HG03097 (cell line): ENCODE results near the gene AXIN2.
"Not testable (repeated sequence)": the region's sequence is repeated elsewhere in the genome, so short reads cannot be mapped to it uniquely, and the experiment has no call there.

Source experiments
- ATAC-seq: cut with Tn5 transposase; IDR thresholded peaks from one replicate; pipeline ENCODE4 v1.9.1; 2021; ENCODE audit not compliant: unreplicated experiment, low FRiP score

AXIN2 gene

DNA sequence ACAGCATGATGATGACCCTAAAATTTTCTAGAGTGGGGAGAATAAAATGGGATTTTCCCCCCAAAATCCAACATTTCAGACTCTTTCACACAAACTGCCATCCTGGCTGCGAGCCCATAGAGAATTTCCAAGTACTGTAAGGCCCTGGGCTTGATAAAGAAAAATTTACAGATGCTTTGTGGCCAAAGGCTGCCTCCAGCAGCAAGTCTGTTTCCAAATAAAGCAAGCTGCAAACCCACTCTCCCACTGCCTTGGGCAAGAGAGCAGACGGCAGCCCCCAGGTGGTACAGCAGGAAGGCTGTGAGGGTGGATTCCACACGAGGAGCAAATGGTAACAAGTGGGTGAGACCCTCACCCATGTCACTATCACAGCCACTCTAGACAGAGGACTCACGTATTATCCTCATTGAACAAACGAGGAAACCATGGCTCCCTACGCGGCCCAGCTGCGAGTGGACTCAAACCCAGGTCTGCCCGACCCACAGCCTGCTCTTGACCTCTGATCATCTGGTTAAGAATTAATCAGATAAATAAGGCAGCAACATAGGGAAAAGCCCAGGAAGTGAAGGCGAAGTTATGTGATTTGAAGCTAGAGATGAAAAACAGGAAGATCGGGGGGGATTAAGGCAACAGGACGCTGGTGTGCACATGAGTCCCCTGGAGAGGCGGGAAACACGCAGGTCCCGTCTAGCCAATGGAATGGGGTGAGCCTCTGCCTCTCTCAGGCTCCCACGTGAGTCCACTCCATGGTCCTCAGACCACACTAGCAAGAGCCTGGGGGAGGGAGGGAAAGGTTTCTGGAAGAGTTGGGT is 37.4 kb downstream of the AXIN2 start:
- ATAC-seq = no peak

DNA sequence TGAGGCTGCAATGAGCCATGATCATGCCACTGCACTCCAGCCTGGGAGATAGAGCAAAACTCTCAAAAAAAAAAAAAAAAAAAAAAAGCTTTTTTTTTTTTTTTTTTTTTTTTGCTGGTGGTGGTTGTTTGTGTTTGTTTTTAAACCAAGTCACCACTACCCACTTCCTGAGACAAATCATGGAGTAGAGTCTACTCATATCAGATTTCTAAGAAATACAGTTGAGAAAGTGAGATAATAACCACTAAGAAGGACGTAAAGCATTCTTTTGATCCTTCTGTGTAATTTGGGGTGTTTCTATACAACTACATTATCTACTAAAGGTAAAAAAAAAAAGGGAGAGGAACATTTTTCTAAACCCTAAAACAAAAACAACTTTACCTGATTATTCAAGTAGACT is 38.0 kb downstream of the AXIN2 start:
- ATAC-seq = no peak

- no peak for ATAC-seq
These were observed 38.6 kb downstream of the AXIN2 start for GRCh38 chr17:65522751-65523404.

GRCh38 chr17:65519462-65519861 is 42.0 kb downstream of the AXIN2 start:
- no peak for ATAC-seq

- no peak for ATAC-seq
These were observed 43.2 kb downstream of the AXIN2 start for GRCh38 chr17:65518256-65518655.

DNA sequence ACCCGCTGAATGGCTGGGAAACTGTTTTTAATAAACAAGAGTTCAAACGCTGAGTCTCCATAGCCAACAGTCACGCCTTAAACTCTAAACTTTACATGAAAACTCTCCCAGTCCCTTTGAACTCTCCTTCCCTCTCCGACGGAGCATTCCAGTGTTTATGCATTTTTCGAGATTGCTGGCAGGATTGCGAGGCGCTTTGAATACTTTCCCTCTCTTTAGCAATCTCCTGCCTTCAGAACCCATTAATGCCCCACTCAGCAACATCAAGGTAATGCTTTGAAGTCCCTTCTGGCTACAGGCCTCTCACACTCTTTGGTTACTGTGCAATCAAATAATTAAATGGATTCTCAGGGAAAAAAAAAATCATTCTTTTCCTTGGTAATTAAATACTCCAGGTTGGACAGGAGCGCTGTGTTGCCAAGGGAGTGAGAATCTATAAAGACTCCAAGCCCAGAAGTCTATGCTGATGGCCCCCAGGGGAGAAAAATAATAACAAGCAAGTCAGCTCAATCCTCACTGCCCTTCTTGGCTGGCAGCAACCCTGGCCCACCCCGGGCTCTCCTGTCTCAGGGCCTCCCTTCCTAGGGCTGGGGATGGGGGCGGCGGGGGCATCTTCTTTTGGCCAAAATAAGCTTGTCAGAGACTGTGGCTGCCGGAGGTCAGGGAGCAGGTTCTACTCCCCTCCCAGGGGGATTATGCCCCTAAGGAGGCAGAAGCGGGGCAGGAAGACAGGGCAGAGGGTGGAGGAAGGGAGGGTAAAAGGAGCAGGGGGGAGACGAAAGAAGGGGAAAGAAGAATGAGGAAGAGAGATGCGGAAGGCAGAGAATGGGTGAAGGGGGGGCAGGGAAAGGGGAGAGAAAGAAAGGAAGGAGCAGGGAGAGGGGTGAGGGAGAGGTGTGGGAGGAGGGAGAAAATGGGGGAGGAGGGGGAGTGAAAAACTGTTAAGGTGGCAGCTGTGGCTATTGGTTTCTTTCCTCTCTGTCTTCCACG is 45.2 kb downstream of the AXIN2 start:
- no peak for ATAC-seq

DNA sequence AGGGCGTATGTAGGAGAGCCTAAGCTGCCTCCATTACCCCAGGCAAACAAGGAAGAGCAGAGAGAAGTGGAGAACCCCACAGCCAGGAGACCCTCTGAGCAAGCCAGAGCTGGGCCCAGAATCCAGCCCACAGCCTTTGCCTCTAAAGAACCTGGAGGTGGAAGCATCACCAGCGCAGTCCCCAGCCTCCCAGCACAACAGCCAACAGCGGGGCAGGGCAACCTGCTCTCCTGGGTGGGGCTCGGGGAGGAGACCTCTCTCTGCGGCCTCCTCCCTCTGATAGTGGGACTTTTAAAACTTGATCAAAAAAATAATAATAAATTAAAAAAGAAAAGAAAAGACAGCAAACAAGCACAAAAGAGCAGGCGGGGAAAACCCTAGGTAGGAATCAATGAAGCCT is 45.9 kb downstream of the AXIN2 start:
- ATAC-seq = no peak

DNA sequence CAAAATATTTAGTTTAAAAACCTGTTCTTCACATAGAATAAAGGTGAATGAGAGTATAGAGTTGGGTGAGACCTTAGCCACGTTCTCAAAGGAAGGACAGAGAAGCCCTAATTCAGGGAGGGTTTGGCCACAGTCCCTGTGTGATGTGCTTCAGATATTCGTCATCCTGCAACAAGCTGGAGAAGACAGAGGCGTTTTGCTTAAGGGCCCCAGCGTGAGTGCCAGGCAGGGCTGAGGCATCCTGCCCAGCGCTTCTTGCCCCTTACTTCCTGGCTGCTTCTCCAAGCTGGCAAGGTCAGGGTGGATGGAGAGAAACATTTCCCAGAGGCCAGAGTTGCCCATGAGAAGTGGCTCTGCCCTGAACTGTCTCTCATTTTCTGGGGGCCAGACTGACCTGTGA is 46.9 kb downstream of the AXIN2 start:
- no peak for ATAC-seq

- ATAC-seq = no peak
These were observed 47.4 kb downstream of the AXIN2 start for GRCh38 chr17:65514082-65514481.

GRCh38 chr17:65511316-65511715 is 50.1 kb downstream of the AXIN2 start:
- ATAC-seq = no peak

- ATAC-seq = no peak
These were observed 52.4 kb downstream of the AXIN2 start for GRCh38 chr17:65509032-65509431.

DNA sequence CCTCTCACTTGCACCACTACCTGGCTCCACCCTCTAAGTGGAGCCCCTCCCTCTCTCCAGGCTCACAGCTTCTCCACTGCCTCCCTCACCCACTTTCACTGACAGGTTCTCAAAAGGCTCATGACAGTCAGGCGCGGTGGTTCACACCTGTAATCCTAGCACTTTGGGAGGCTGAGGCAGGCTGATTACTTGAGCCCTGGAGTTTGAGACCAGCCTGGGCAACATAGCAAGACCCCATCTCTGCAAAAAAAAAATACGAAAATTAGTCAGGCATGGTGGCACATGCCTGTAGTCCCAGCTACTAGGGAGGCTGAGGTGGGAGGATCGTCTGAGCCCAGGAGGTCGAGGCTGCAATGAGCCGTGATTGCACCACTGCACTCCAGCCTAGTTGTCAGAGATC is 56.8 kb downstream of the AXIN2 start:
- not testable (repeated sequence) for ATAC-seq

GRCh38 chr17:65504141-65504540 is 57.3 kb downstream of the AXIN2 start:
- no peak for ATAC-seq

GRCh38 chr17:65503557-65503956 is 57.9 kb downstream of the AXIN2 start:
- ATAC-seq = no peak

DNA sequence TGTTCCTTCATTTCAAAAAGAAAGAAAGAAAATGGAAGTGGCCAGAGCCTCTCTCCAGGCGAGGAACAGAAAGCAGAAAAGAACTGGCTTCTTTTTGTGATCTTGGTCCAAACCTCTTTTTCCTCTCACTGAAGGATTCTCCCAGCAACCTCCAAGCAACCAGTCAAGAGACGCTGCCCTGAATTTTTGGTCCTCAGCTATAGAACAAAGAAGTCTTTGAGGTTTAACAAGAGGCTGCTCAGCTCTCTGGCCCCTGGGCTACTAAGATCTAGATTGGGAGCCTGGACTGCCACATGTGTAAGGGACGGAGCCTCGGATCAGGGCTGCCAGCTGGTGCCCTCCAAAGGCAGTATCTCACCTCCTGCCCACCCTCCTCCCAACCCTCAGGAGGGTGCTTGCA is 62.6 kb downstream of the AXIN2 start:
- ATAC-seq = no peak

DNA sequence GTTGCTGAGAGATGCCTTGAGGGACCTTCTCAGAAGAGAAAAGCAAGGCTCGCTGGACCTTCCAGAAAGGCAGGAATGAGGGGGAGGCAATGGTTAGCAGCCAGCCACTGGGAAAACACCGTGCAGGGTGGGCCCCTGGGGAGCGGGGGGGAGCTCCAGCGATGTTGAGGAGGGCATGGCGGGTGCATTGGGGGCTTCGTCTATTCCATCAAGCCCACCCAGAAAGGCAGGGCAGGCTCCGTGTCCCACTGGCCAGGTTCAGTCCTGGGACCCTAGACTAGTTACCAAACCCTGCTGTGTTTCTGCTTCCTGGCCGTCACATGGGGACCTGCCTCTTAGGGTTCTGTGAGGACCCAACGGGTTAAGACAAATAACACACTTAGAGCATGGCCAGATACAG is 64.6 kb downstream of the AXIN2 start:
- ATAC-seq = no peak

- no peak for ATAC-seq
These were observed 66.1 kb downstream of the AXIN2 start for GRCh38 chr17:65495122-65496055.

DNA sequence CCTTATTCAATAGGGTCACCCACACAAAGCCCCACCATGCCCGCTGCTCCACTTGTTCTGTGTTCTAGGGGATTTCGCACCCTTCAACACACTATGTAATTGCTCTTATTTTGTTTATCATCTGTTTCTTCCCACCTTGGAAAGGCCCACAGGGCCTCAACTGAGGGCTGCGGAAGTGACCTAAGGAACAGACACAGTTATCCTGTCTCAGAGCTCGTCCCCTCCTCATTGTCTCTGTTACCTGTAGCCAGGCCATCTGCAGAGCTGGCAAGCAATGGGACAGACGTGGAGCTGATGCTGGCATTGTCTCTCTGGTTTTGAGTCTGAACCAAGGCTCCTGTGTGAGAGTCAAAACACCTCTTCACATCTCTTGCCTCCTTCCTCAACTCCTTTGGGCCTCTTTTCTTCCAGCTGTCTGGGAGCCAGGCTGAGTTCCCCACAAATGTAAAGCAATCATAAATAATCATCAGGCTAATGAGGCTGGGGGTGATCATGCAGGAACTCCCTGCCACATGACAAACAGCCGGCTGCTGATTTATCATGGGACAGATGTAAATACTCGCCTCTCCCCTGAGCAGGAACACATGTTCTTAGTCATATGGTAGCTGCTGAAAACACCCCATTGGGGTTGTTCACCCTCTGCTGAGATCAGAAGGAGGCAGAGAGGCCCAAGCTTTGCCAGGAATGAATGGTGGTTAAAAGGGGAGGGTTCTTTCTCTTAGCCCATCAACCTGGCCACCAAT is 71.9 kb downstream of the AXIN2 start:
- ATAC-seq = no peak

DNA sequence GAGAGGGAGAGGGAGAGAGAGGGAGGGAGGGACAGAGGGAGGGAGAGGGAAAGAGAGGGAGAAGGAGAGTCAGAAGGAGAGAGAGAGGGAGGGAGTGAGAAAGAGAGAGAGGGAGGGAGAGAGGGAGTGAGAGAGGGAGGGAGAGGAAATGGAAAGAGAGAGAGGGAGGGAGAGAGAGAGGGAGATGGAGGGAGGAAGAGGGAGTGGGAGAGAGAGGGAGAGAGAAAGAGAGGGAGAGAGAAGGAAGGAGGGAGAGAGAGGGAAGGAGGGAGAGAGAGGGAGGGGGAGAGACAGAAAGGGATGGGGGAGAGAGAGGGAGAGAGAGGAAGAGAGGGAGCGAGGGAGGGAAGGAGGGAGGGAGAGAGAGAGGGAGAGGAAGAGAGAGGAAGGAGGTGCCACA is 72.8 kb downstream of the AXIN2 start:
- ATAC-seq = no peak
